OCI-LY7 (cell line): Measurements from ENCODE around the gene CLDN19. TPM values are rescaled to one million over a fixed set of nuclear protein-coding genes. Genes with fewer than 3 reads are reported as not detected.

ENCODE experiments used
- BruUV-seq: library from RNA; stranded (reverse); fragments of 400-500 nt; replicated peaks from 2 replicates; lab custom pipeline; 2021; lab: Mats Ljungman, UMichigan
- CTCF ChIA-PET: fragments of 300-600 bp; sonication (Branson Sonifier 250); formaldehyde crosslinking; loops from one replicate; lab custom pipeline; 2022; ENCODE audit warnings: antibody characterized with exemption; ENCODE audit not compliant: unreplicated experiment; lab: Charles Lee
- POLR2A ChIA-PET: fragments of 300-600 bp; sonication (Branson Sonifier 250); formaldehyde crosslinking; loops from one replicate; lab custom pipeline; 2022; ENCODE audit warnings: antibody characterized with exemption; lab: Charles Lee
- DNase-seq: peaks from one replicate; pipeline ENCODE4 v3.0.0-alpha.2; 2015; ENCODE audit warnings: low spot score
- H2AFZ ChIP-seq: fragments of 200-600 bp; sonication (generic), shearing (Covaris generic); 2 replicates; pipeline ENCODE4 v1.6.1; 2014; ENCODE audit warnings: mild to moderate bottlenecking, antibody characterized with exemption, low read length, moderate library complexity
- H3K27ac ChIP-seq: fragments of 200-600 bp; sonication (generic); 2 replicates; pipeline ENCODE4 v1.5.1; 2014; ENCODE audit warnings: mixed run types, low read depth, mild to moderate bottlenecking, moderate library complexity, low read length, inconsistent platforms; ENCODE audit not compliant: poor library complexity, severe bottlenecking
- H3K36me3 ChIP-seq: fragments of 200-600 bp; sonication (generic); 2 replicates; pipeline ENCODE4 v1.6.1; 2014; ENCODE audit warnings: mild to moderate bottlenecking, antibody characterized with exemption, low read length, moderate library complexity, mixed read lengths; ENCODE audit not compliant: insufficient read depth
- H3K4me1 ChIP-seq: fragments of 200-600 bp; sonication (generic); 2 replicates; pipeline ENCODE4 v1.5.1; 2014; ENCODE audit warnings: mild to moderate bottlenecking, low read length; ENCODE audit not compliant: insufficient read depth, poor library complexity, severe bottlenecking
- H3K4me2 ChIP-seq: fragments of 200-600 bp; sonication (generic); 2 replicates; pipeline ENCODE4 v1.6.1; 2014; ENCODE audit warnings: mild to moderate bottlenecking, low read length
- H3K4me3 ChIP-seq: fragments of 200-600 bp; sonication (generic); 2 replicates; pipeline ENCODE4 v1.5.1; 2014; ENCODE audit warnings: mild to moderate bottlenecking, low read depth, low read length; ENCODE audit not compliant: poor library complexity, severe bottlenecking
- H3K79me2 ChIP-seq: fragments of 200-600 bp; sonication (generic); 2 replicates; pipeline ENCODE4 v1.6.1; 2016; ENCODE audit warnings: low read depth, mild to moderate bottlenecking, low read length, moderate library complexity, mixed read lengths; ENCODE audit not compliant: insufficient read depth
- H3K9me2 ChIP-seq: fragments of 200-600 bp; sonication (generic); 2 replicates; pipeline ENCODE4 v1.6.1; 2016; ENCODE audit warnings: mild to moderate bottlenecking, low read length, mixed read lengths; ENCODE audit not compliant: insufficient read depth
- H3K9me3 ChIP-seq: fragments of 200-600 bp; sonication (generic); 2 replicates; pipeline ENCODE4 v1.6.1; 2014; ENCODE audit warnings: mild to moderate bottlenecking, mixed run types, low read length, mixed read lengths
- H4K20me1 ChIP-seq: fragments of 200-600 bp; sonication (generic); 2 replicates; pipeline ENCODE4 v1.6.1; 2014; ENCODE audit warnings: mild to moderate bottlenecking, antibody characterized with exemption, low read length, moderate library complexity, mixed read lengths; ENCODE audit not compliant: insufficient read depth
- CTCF ChIP-seq: fragments of 200-600 bp; sonication (generic); conservative IDR thresholded peaks from 2 replicates; pipeline ENCODE4 v1.5.1; 2014; ENCODE audit warnings: mild to moderate bottlenecking, antibody characterized with exemption, low read length, moderate library complexity, mixed read lengths
- EZH2phosphoT487 ChIP-seq: fragments of 200-600 bp; sonication (generic); IDR thresholded peaks from 2 replicates; pipeline ENCODE4 v1.6.1; 2018; ENCODE audit warnings: low read depth, borderline replicate concordance, mild to moderate bottlenecking, mixed run types, antibody characterized with exemption, low read length, moderate library complexity, mixed read lengths
- intact Hi-C: fragments of 100-400 bp; cut with micrococcal nuclease; formaldehyde crosslinking; loops from one replicate; pipeline ENCODE4 v1.10.0; 2022; ENCODE audit not compliant: unreplicated experiment
- total RNA-seq, 2 experiments: library from RNA; depleted of rRNA in 1 of 2; stranded (reverse); fragments of >200 nt in 1 of 2; shearing (Covaris generic) in 1 of 2; gene quantifications; 2 replicates each; pipeline ENCODE4 v1.2.3, GENCODE V29; 2014 to 2022

The CLDN19 gene
- total RNA-seq, 2 experiments from 2014 or later: not detected

- no peak overlapping the region for H3K27ac ChIP-seq
Measured at GRCh38 chr1:42684139-42684538, 55.9 kb downstream of the CLDN19 start.

More at GRCh38 chr1:42684139-42684538, 55.9 kb downstream of the CLDN19 start:
- no TSS peak for BruUV-seq
- Histone ChIP-seq H3K36me3 (peaks cover 63% of the 10 kb centered on the region), H2AFZ (no peak overlapping the region), H3K9me3 (no peaks in the 10 kb centered on the region), H4K20me1 (peaks cover 59% of the 10 kb centered on the region), H3K79me2 (peaks cover 81% of the 10 kb centered on the region), H3K4me3 (peak overlapping the region; percentile 84), H3K9me2 (no peaks in the 10 kb centered on the region), H3K4me1 (peaks cover 70% of the 10 kb centered on the region), H3K4me2 (peak overlapping the region; percentile 98)
- intact Hi-C loops: loop anchor here (5.0 kb wide), 1 partner anchor 258 kb away; no protein-coding TSS in a partner anchor
- TF ChIP-seq EZH2phosphoT487: no peak
- no peak for TF ChIP-seq CTCF
- DNase-seq: peak; percentile 31
- CTCF ChIA-PET: no interaction called here
- POLR2A ChIA-PET: interaction anchor here (1.8 to 2.4 kb wide), 2 partner anchors 8 to 22 kb away, joined by 5 to 8 read pairs; no protein-coding TSS in a partner anchor

Other genes starting within 250 kb of the CLDN19 start
- gene PPIH, start 81.8 kb downstream of the CLDN19 start, total RNA-seq (2014; rRNA removed; shearing (Covaris generic)): 74.4 and 95.7 TPM in 2 replicates
- gene PPIH, start 81.8 kb downstream of the CLDN19 start, total RNA-seq (2022): 81.3 and 100 TPM in 2 replicates
- gene YBX1, start 57.8 kb downstream of the CLDN19 start, total RNA-seq (2014; rRNA removed; shearing (Covaris generic)): 750 and 887 TPM in 2 replicates
- 956 and 965 TPM in 2 replicates for gene YBX1, start 57.8 kb downstream of the CLDN19 start, total RNA-seq (2022)
- 39.0 and 43.8 TPM in 2 replicates for gene P3H1, start 26.8 kb upstream of the CLDN19 start, total RNA-seq (2014; rRNA removed; shearing (Covaris generic))
- 44.1 and 45.7 TPM in 2 replicates for gene P3H1, start 26.8 kb upstream of the CLDN19 start, total RNA-seq (2022)
- 2.0 and 3.2 TPM in 2 replicates for gene C1orf50, start 27.0 kb upstream of the CLDN19 start, total RNA-seq (2014; rRNA removed; shearing (Covaris generic))
- gene C1orf50, start 27.0 kb upstream of the CLDN19 start, total RNA-seq (2022): 9.7 and 9.9 TPM in 2 replicates
- gene TMEM269, start 44.8 kb upstream of the CLDN19 start, total RNA-seq (2014; rRNA removed; shearing (Covaris generic)): 0.08 and 0.16 TPM in 2 replicates
- 0.46 and 0.81 TPM in 2 replicates for gene TMEM269, start 44.8 kb upstream of the CLDN19 start, total RNA-seq (2022)
- 2.3 and 2.7 TPM in 2 replicates for gene ERMAP, start 76.9 kb upstream of the CLDN19 start, total RNA-seq (2014; rRNA removed; shearing (Covaris generic))
- 5.1 and 5.2 TPM in 2 replicates for gene ERMAP, start 76.9 kb upstream of the CLDN19 start, total RNA-seq (2022)
- gene SVBP, start 77.2 kb upstream of the CLDN19 start, total RNA-seq (2014; rRNA removed; shearing (Covaris generic)): 23.1 and 32.3 TPM in 2 replicates
- gene SVBP, start 77.2 kb upstream of the CLDN19 start, total RNA-seq (2022): 18.9 and 21.0 TPM in 2 replicates
- gene ZNF691, start 106.4 kb upstream of the CLDN19 start, total RNA-seq (2014; rRNA removed; shearing (Covaris generic)): 14.1 and 17.8 TPM in 2 replicates
- 21.1 and 23.6 TPM in 2 replicates for gene ZNF691, start 106.4 kb upstream of the CLDN19 start, total RNA-seq (2022)
- gene SLC2A1, start 218.6 kb upstream of the CLDN19 start, total RNA-seq (2014; rRNA removed; shearing (Covaris generic)): 45.7 and 66.6 TPM in 2 replicates
- gene SLC2A1, start 218.6 kb upstream of the CLDN19 start, total RNA-seq (2022): 78.9 and 93.4 TPM in 2 replicates